AG04450 (cell line): ENCODE results near the gene MECP2. TPM values are rescaled to one million over a fixed set of nuclear protein-coding genes. Genes with fewer than 3 reads are reported as not detected.
"Not testable (repeated sequence)": the region's sequence is repeated elsewhere in the genome, so short reads cannot be mapped to it uniquely, and the experiment has no call there.

Source experiments
- CTCF ChIA-PET: fragments of 300-600, 350-600 bp; formaldehyde crosslinking; extraction: SDS; loops from one replicate; lab custom pipeline; 2022; ENCODE audit warnings: antibody characterized with exemption, inconsistent platforms; lab: Charles Lee
- POLR2A ChIA-PET: fragments of 350-600 bp; formaldehyde crosslinking; extraction: SDS; loops from one replicate; lab custom pipeline; 2021; ENCODE audit warnings: antibody characterized with exemption, inconsistent platforms; lab: Yijun Ruan, JAX
- DNase-seq: peaks from one replicate; pipeline ENCODE4 v3.0.0-alpha.2; 2011; ENCODE audit warnings: low read depth, low spot score
- H3K27ac ChIP-seq: one replicate; pipeline ENCODE4 v1.5.1; 2012; ENCODE audit warnings: low read depth, low read length, control low read depth
- H3K27me3 ChIP-seq: one replicate; pipeline ENCODE4 v1.6.0; 2012; ENCODE audit warnings: low read length; ENCODE audit not compliant: control insufficient read depth, insufficient read depth
- H3K4me3 ChIP-seq: 2 replicates; pipeline ENCODE4 v1.5.1; 2011; ENCODE audit warnings: mild to moderate bottlenecking, low read depth, low read length, control low read depth
- H3K9me3 ChIP-seq: 2 replicates; pipeline ENCODE4 v1.5.1; 2012; ENCODE audit warnings: low read length; ENCODE audit not compliant: control insufficient read depth, insufficient read depth
- CTCF ChIP-seq: IDR thresholded peaks from 2 replicates; pipeline ENCODE4 v1.5.1; 2011; ENCODE audit warnings: low read depth, low read length, control low read depth, inconsistent platforms
- polyA minus RNA-seq: library from RNA; depleted of rRNA, polyadenylated mRNA; stranded (reverse); fragments of >200 nt; gene quantifications from 2 replicates; pipeline ENCODE4 v1.2.3, GENCODE V29; 2011; rRNA and poly(A)+ RNA removed
- polyA plus RNA-seq: library from polyadenylated mRNA; depleted of rRNA; stranded (reverse); fragments of >200 nt; gene quantifications from 2 replicates; pipeline ENCODE4 v1.2.3, GENCODE V29; 2011; rRNA removed

The MECP2 gene
- polyA plus RNA-seq (12.4 and 12.8 TPM in 2 replicates), polyA minus RNA-seq (16.0 and 18.0 TPM in 2 replicates)

GRCh38 chrX:154097589-154098541, at the start of gene MECP2:
Gene MECP2, minus strand, starts transcription at chrX:154097717.
- ChIA-PET POLR2A (interaction anchor here (0.6 kb wide), 3 partner anchors 41 to 590 kb away, joined by 3 to 6 read pairs (median 3); no protein-coding TSS in a partner anchor), CTCF (no interaction called here)

GRCh38 chrX:154144010-154144409, 46.5 kb upstream of the MECP2 start, which contains the start of gene OPN1LW:
Gene OPN1LW, plus strand, starts transcription at chrX:154144243. Its CDS starts 41 bp downstream, at chrX:154144284.
- H3K27me3 ChIP-seq, DNase-seq, POLR2A ChIA-PET, H3K4me3 ChIP-seq, H3K9me3 ChIP-seq, H3K27ac ChIP-seq, CTCF ChIA-PET: not testable (repeated sequence)

More at GRCh38 chrX:154097589-154098541, at the start of gene MECP2:
- no peak within 1 kb of the TSS for H3K27ac ChIP-seq
- H3K4me3 ChIP-seq, result peak within 1 kb of the TSS; percentile 69
- peak; percentile 76 for DNase-seq
- no peaks in the 10 kb centered on the region for H3K9me3 ChIP-seq
- peaks cover 2% of the 10 kb centered on the region for H3K27me3 ChIP-seq
- no peak for TF ChIP-seq CTCF

- H3K4me3 ChIP-seq, result no peak overlapping the region
- H3K9me3 ChIP-seq, result no peaks in the 10 kb centered on the region
- TF ChIP-seq CTCF, result no peak
- peaks cover 2% of the 10 kb centered on the region for H3K27me3 ChIP-seq
- ChIA-PET POLR2A (no interaction called here), CTCF (no interaction called here)
- no peak overlapping the region for H3K27ac ChIP-seq
- no peak for DNase-seq
Measured at GRCh38 chrX:154142950-154143745, 45.6 kb upstream of the MECP2 start.

- ChIA-PET POLR2A (no interaction called here), CTCF (no interaction called here)
- no peak for TF ChIP-seq CTCF
- H3K27me3 ChIP-seq, result peaks cover 2% of the 10 kb centered on the region
- no peaks in the 10 kb centered on the region for H3K9me3 ChIP-seq
- DNase-seq, result no peak
- H3K27ac ChIP-seq, result no peak overlapping the region
- no peak overlapping the region for H3K4me3 ChIP-seq
Measured at GRCh38 chrX:154142386-154142785, 44.9 kb upstream of the MECP2 start.

GRCh38 chrX:154140742-154141141, 43.2 kb upstream of the MECP2 start:
- no peaks in the 10 kb centered on the region for H3K9me3 ChIP-seq
- POLR2A ChIA-PET, result no interaction called here
- no peak overlapping the region for H3K27ac ChIP-seq
- no peak for DNase-seq
- H3K27me3 ChIP-seq, result peaks cover 2% of the 10 kb centered on the region
- no peak overlapping the region for H3K4me3 ChIP-seq
- TF ChIP-seq CTCF, result no peak
- CTCF ChIA-PET, result no interaction called here
